CD4-positive, alpha-beta T cell treated with Interleukin-15 for 4 hours (primary cell): Measurements from ENCODE around the gene PAM.

Experiments used
- DNase-seq: peaks from one replicate; pipeline ENCODE4 v3.0.0-alpha.2; 2020; ENCODE audit warnings: low spot score

PAM gene

GRCh38 chr5:102813740-102814139 lies 58.6 kb downstream of the PAM start:
- no peak for DNase-seq

- no peak for DNase-seq
Observed at GRCh38 chr5:102815084-102815483, 60.0 kb downstream of the PAM start.

- DNase-seq: no peak
Observed at GRCh38 chr5:102815540-102816332, 60.6 kb downstream of the PAM start.

GRCh38 chr5:102818345-102818744 lies 63.2 kb downstream of the PAM start:
- DNase-seq: no peak

GRCh38 chr5:102818934-102819333 lies 63.8 kb downstream of the PAM start:
- DNase-seq: no peak

GRCh38 chr5:102819634-102820033 lies 64.5 kb downstream of the PAM start:
- no peak for DNase-seq

- DNase-seq: no peak
Observed at GRCh38 chr5:102823441-102823874, 68.4 kb downstream of the PAM start.

GRCh38 chr5:102826629-102827028 lies 71.5 kb downstream of the PAM start:
- no peak for DNase-seq

- DNase-seq: no peak
Observed at GRCh38 chr5:102830241-102830640, 75.1 kb downstream of the PAM start.

- no peak for DNase-seq
Observed at GRCh38 chr5:102832445-102832844, 77.3 kb downstream of the PAM start.

GRCh38 chr5:102833146-102833545 lies 78.0 kb downstream of the PAM start:
- no peak for DNase-seq

- no peak for DNase-seq
Observed at GRCh38 chr5:102834438-102834964, 79.4 kb downstream of the PAM start.

- no peak for DNase-seq
Observed at GRCh38 chr5:102835717-102836116, 80.6 kb downstream of the PAM start.

GRCh38 chr5:102841021-102841420 lies 85.9 kb downstream of the PAM start:
- DNase-seq: no peak

- DNase-seq: no peak
Observed at GRCh38 chr5:102843997-102844396, 88.9 kb downstream of the PAM start.

GRCh38 chr5:102845041-102845440 lies 89.9 kb downstream of the PAM start:
- DNase-seq: no peak

GRCh38 chr5:102850503-102850902 lies 95.4 kb downstream of the PAM start:
- DNase-seq: no peak

- DNase-seq: peak; percentile 34
Observed at GRCh38 chr5:102853680-102854079, 98.6 kb downstream of the PAM start.

GRCh38 chr5:102855681-102856388 lies 100.7 kb downstream of the PAM start:
- no peak for DNase-seq

GRCh38 chr5:102856389-102856777 lies 101.3 kb downstream of the PAM start:
- no peak for DNase-seq

GRCh38 chr5:102857076-102857818 lies 102.1 kb downstream of the PAM start:
- no peak for DNase-seq

- DNase-seq: no peak
Observed at GRCh38 chr5:102858221-102858620, 103.1 kb downstream of the PAM start.

- no peak for DNase-seq
Observed at GRCh38 chr5:102858808-102859207, 103.7 kb downstream of the PAM start.
